ENCODE data around the gene DFFB.

DNA sequence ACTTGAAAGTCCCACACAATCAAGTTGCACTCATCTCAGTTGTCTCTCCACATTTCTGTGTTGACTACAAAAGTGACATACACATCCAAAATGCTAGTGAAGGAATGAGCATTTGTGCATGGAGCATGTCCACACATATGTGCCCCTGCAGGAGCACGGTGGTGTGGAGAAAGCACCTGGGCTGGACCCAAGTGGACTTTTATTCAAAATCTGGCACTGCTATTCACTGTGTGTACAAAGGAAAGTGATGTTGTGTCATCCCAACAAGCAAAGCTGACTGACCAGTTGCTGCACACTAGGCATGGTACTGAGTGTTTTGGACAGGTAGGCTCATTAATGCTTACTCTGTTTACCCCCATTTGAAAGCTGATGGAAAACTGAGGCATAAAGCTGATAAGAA lies 19.6 kb upstream of the DFFB start:
- TF ChIP-seq, protein P1, sequence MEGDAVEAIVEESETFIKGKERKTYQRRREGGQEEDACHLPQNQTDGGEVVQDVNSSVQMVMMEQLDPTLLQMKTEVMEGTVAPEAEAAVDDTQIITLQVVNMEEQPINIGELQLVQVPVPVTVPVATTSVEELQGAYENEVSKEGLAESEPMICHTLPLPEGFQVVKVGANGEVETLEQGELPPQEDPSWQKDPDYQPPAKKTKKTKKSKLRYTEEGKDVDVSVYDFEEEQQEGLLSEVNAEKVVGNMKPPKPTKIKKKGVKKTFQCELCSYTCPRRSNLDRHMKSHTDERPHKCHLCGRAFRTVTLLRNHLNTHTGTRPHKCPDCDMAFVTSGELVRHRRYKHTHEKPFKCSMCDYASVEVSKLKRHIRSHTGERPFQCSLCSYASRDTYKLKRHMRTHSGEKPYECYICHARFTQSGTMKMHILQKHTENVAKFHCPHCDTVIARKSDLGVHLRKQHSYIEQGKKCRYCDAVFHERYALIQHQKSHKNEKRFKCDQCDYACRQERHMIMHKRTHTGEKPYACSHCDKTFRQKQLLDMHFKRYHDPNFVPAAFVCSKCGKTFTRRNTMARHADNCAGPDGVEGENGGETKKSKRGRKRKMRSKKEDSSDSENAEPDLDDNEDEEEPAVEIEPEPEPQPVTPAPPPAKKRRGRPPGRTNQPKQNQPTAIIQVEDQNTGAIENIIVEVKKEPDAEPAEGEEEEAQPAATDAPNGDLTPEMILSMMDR (IDR thresholded peaks at IDR 0.05): no peak
- TF ChIP-seq POLR2A (IDR thresholded peaks at IDR 0.05): no peak
